Measurements from ENCODE around the gene PLA2G2C. TPM values are rescaled to one million over a fixed set of nuclear protein-coding genes. Genes with fewer than 3 reads are reported as not detected.

The PLA2G2C gene
- total and polyA plus RNA-seq, 2 donors: not detected

DNA sequence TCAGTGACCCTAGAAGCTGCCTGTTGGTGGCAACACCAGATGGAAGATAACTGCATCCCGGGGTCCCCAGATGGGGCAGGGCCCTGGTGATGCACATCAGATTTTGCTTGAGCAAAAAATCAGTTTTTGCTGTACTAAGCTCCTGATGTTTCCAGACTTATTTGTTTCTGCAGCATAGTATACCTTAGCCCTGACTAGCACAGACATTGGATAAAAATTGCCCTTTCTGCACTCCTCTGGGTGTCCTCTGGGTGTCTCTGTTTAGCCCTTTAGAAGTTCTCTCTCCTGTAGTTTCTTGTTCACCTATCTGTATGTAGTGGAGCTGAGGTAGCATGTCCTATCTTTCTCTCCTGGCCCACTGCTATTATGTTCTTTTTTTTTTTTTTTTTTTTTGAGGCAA, 30.3 kb upstream of the PLA2G2C start:
- H3K4me1 ChIP-seq (ENCODE audit: insufficient read depth): no peaks in the 10 kb centered on the region
- WGBS: 88% methylated on average over 1 of the region's 1 CpG
- H3K36me3 ChIP-seq (ENCODE audit: insufficient read depth): no peaks in the 10 kb centered on the region
- H3K27ac ChIP-seq (ENCODE audit: low read depth): no peak overlapping the region
- no peak overlapping the region for H3K4me3 ChIP-seq (ENCODE audit: low read depth, low read length)
- no peak for DNase-seq (ENCODE audit: extremely low spot score)

DNA sequence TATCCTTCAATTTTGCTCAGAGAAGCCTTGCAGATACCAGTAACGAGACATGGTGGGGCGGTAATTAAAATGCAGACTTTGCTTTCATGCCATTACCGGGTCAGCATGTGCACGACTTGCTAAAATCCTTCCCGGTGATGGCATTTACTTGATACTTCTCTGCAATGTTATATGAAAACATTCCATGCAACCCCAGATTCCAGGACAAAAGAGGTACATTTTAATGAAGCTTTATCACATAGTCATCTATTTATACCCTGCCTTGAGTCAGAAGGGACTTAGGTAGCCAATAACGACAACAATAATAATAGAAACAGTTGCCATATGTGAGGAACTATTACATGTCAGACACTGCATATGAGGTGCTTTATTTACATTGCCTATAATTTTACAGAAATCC, 29.4 kb upstream of the PLA2G2C start:
- 71% methylated on average over 6 of the region's 6 CpGs for WGBS
- no peaks in the 10 kb centered on the region for H3K36me3 ChIP-seq (ENCODE audit: insufficient read depth)

DNA sequence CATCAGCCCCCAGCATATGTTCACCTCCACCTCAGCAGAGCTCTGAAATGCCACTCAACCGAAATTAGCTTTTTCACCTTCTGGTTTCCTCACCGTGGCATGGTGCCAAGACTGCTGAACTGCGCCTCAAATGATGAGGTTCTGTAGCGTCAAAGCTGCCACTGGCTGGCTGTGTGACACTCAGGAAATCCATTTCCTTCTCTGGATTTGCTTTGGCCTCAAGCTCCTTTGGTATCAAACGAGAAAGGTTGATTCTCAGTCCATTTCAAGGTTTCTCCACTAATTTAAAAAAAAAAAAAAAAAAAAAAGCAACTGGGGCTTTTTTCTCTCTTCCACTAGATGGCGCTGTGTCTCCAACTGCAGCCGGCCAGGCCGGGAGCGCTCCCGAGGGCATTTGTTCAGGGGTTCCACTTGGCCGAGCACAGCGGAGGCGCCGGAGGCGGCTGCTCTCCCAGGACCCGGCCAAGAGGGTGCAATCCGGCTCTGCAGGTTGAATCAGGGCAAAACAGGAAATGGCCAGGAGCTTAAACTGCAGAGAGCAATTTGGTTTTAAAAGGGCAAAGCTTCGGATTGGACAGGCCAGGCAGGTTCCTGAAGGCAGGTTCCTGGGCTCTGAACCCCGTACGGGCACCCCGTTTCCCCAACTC, 26.5 kb upstream of the PLA2G2C start:
- no peak overlapping the region for H3K4me3 ChIP-seq (ENCODE audit: low read depth, low read length)
- H3K27ac ChIP-seq (ENCODE audit: low read depth): no peak overlapping the region
- H3K36me3 ChIP-seq (ENCODE audit: insufficient read depth): no peaks in the 10 kb centered on the region
- no peaks in the 10 kb centered on the region for H3K4me1 ChIP-seq (ENCODE audit: insufficient read depth)
- DNase-seq (ENCODE audit: extremely low spot score): no peak
- 7% methylated on average over 21 of the region's 21 CpGs for WGBS

More for the DNA sequence above, 29.4 kb upstream of the PLA2G2C start:
- Histone ChIP-seq H3K4me3 (ENCODE audit: low read depth, low read length) (no peak overlapping the region), H3K27ac (ENCODE audit: low read depth) (no peak overlapping the region), H3K4me1 (ENCODE audit: insufficient read depth) (no peaks in the 10 kb centered on the region)
- DNase-seq (ENCODE audit: extremely low spot score): no peak

DNA sequence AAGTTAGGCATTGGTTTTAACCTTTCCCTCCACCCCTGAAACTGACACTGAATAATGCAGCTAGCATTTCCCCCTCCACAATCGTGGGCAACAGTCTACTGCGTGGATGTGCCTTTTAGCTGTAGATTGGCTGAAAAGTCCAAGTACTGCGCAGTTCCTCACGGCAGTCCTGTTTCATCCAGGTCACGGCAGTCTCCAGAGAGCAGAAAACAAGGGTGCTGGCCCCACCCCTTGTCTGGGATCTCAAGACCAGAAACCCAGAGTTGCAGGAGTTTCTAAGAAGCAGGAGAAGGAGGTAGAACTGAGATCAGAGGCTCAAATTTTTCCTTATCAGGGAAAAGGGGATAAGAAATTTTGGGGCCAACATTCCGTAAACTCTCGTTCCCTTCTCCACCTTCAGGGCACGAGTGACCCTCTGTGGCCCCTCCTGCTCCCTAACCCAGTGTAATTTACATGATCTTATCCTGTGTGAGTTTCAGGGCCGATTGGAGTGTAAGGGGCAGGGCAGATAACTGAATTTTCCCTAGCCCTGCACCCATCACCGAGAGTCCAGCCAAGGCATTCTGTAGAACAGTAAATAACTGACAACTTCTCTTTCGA, 25.9 kb upstream of the PLA2G2C start:
- no peak for DNase-seq (ENCODE audit: extremely low spot score)
- 59% methylated on average over 11 of the region's 11 CpGs for WGBS
- H3K36me3 ChIP-seq (ENCODE audit: insufficient read depth): no peaks in the 10 kb centered on the region
- H3K4me3 ChIP-seq (ENCODE audit: low read depth, low read length): no peak overlapping the region
- peak overlapping the region; percentile 46 for H3K27ac ChIP-seq (ENCODE audit: low read depth)
- H3K4me1 ChIP-seq (ENCODE audit: insufficient read depth): no peaks in the 10 kb centered on the region

DNA sequence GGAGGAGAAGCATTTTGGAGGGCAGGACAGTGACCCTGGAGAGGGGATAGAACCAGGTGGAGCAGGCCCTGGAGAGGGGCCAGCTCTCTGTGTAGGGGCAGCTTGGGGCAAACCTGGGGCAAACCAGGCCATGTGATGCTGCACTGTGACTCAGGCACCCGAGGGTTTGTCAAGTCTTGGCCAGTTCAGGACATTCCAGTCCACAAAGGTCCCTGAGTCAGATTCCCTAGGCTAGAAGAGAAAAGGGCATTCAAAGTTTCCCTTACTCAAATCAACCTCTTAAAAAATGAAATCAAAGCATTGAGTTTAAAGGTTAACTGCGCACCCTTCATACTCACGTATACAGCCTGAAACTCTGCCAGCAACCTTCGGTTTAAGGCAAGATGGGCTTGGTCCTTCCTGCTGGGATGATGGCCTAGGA, 25.2 kb upstream of the PLA2G2C start:
- H3K36me3 ChIP-seq (ENCODE audit: insufficient read depth): no peaks in the 10 kb centered on the region
- 49% methylated on average over 4 of the region's 4 CpGs for WGBS
- DNase-seq (ENCODE audit: extremely low spot score): no peak
- H3K27ac ChIP-seq (ENCODE audit: low read depth): no peak overlapping the region
- H3K4me1 ChIP-seq (ENCODE audit: insufficient read depth): no peaks in the 10 kb centered on the region
- no peak overlapping the region for H3K4me3 ChIP-seq (ENCODE audit: low read depth, low read length)

DNA sequence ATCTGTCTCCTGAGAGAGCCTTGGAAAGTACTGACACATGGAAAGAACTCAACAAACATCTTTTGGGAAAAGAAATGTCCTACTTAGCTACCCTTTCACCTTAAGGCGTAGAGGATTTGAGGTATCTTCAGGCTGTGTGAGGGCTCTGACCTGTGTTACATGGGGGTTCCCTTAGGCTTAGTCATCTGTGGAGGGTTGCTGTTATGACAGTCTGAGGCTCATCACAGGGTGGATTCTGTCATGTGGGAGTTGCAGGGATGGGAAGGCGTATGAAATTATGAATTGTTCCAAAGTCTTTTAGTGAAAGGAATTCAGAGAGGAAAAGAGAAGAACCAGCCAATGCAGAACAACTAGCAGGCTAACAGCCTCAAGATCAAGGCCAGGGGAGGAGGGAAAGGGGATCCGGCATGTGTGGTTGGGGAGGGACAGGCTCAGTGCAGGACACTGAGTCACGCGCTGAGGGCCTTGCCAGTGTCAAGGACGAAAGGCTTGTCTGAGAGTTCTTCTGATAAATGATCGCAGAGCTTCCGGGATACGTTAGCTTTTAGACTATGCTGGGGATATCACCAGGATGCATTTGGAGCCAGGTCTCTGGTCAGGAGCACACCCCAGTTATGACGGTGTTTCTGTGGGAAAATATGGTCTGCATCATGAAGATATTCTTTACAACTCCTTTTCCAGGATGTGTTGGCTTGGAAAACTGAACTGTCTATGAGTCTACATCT, 24.6 kb upstream of the PLA2G2C start:
- WGBS: 78% methylated on average over 10 of the region's 10 CpGs
- no peak overlapping the region for H3K4me3 ChIP-seq (ENCODE audit: low read depth, low read length)
- no peak for DNase-seq (ENCODE audit: extremely low spot score)
- H3K27ac ChIP-seq (ENCODE audit: low read depth): no peak overlapping the region
- no peaks in the 10 kb centered on the region for H3K4me1 ChIP-seq (ENCODE audit: insufficient read depth)
- H3K36me3 ChIP-seq (ENCODE audit: insufficient read depth): no peaks in the 10 kb centered on the region

DNA sequence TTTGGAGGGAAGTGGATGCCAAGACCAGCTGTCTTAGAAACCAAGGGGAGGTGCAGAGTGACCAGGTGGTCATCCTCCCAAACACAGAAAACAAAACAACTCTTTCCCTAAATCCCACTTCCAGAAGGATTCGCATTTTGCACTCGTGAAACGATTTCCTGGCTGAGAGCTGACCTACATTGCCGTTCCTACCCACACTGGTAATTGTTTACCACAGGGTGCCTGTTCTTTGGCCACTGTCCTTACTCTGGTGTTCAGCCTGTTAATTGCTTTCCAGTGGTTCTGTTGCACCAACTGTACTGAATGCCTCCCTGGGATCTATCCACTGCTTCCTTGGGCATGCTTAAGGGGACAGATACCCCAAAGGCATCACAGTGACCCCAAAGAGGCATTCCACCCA, 23.2 kb upstream of the PLA2G2C start:
- 61% methylated on average over 4 of the region's 4 CpGs for WGBS
- H3K27ac ChIP-seq (ENCODE audit: low read depth): no peak overlapping the region
- H3K4me1 ChIP-seq (ENCODE audit: insufficient read depth): no peaks in the 10 kb centered on the region
- H3K4me3 ChIP-seq (ENCODE audit: low read depth, low read length): no peak overlapping the region
- no peak for DNase-seq (ENCODE audit: extremely low spot score)
- no peaks in the 10 kb centered on the region for H3K36me3 ChIP-seq (ENCODE audit: insufficient read depth)

DNA sequence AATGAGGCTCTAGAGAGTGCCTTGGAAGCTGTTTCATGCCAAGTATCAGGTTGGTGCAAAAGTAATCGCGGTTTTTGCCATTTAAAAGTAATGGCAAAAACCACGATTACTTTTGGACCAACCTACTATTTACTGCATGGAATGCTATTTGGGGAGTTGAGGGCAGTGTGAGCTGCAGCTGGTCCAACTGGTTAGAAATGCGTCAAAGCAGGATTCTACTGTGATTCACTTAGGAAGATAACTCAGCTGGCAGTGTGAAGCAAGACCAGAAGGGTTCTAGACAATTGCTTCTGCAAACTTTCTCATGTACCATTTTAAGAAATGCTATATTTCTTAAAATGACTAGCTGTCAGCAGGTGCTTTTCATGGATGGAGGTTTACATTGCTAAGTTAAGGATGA, 21.2 kb upstream of the PLA2G2C start:
- no peak overlapping the region for H3K27ac ChIP-seq (ENCODE audit: low read depth)
- H3K36me3 ChIP-seq (ENCODE audit: insufficient read depth): no peaks in the 10 kb centered on the region
- DNase-seq (ENCODE audit: extremely low spot score): no peak
- H3K4me1 ChIP-seq (ENCODE audit: insufficient read depth): no peaks in the 10 kb centered on the region
- no peak overlapping the region for H3K4me3 ChIP-seq (ENCODE audit: low read depth, low read length)
- 71% methylated on average over 4 of the region's 4 CpGs for WGBS

DNA sequence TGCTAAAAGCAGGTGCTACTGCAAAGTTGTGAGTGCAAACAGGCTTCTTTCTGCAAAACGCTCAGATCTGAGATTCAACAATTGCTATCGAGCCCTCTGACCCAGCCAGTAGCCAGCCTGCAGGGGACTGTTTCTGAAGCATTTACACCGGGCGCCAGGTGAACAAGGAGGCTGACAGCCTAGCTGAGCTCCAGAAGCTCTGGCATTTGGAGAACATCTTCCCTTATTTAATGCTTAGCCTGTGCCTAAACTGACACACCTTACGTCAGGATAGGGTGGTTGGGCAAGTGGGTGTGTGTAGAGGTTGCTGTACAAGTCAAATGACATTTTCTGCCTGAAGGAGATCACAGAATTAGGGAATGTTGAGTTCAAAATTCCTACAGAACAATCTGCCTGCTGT, 15.8 kb upstream of the PLA2G2C start:
- no peak overlapping the region for H3K4me3 ChIP-seq (ENCODE audit: low read depth, low read length)
- H3K36me3 ChIP-seq (ENCODE audit: insufficient read depth): no peaks in the 10 kb centered on the region
- no peaks in the 10 kb centered on the region for H3K4me1 ChIP-seq (ENCODE audit: insufficient read depth)
- no peak overlapping the region for H3K27ac ChIP-seq (ENCODE audit: low read depth)
- WGBS: 86% methylated on average over 5 of the region's 5 CpGs
- DNase-seq (ENCODE audit: extremely low spot score): no peak

DNA sequence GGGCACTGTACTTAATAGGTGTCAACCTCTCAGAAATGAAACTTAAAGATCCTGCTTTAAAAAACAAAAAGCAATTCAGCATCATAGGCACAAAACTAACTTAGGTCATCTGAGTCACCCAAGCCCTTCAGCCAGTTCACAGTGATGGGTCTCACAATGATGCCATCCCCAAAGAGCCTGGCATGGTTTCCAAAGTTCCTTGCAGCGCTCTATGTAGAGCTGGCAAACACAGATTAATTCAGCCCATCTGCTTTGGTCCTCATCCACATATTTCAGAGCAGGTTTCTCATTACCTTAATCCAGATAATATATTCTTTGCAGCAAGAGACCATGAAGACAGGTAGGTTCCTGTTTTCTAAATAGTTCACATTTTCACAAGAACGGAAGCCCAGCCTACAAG, 14.6 kb upstream of the PLA2G2C start:
- Histone ChIP-seq H3K36me3 (ENCODE audit: insufficient read depth) (no peaks in the 10 kb centered on the region), H3K27ac (ENCODE audit: low read depth) (no peak overlapping the region), H3K4me1 (ENCODE audit: insufficient read depth) (no peaks in the 10 kb centered on the region), H3K4me3 (ENCODE audit: low read depth, low read length) (no peak overlapping the region)
- no peak for DNase-seq (ENCODE audit: extremely low spot score)
- WGBS: 83% methylated on average over 2 of the region's 2 CpGs

DNA sequence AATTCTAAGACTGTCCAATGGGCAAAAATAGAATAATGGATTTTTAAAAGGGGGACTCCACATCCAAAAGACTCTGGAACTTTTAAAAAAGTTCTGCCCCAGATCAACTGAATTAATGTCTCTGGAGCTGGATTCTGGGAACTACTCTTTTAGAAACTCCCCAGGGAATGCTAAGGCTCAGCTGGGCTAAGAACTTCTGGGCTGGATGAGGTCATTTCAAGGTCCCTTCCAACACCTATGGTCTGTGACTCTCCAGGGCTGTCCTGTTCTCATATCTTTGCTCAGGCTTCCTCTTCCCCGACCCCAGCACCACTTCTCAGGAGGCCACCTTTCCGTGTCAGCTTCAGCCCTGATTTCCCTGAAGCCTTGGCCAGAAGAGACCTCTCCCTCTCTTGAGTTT, 13.5 kb upstream of the PLA2G2C start:
- Histone ChIP-seq H3K4me3 (ENCODE audit: low read depth, low read length) (no peak overlapping the region), H3K27ac (ENCODE audit: low read depth) (no peak overlapping the region), H3K4me1 (ENCODE audit: insufficient read depth) (peaks cover 2% of the 10 kb centered on the region), H3K36me3 (ENCODE audit: insufficient read depth) (no peaks in the 10 kb centered on the region)
- WGBS: 65% methylated on average over 2 of the region's 2 CpGs
- DNase-seq (ENCODE audit: extremely low spot score): no peak

DNA sequence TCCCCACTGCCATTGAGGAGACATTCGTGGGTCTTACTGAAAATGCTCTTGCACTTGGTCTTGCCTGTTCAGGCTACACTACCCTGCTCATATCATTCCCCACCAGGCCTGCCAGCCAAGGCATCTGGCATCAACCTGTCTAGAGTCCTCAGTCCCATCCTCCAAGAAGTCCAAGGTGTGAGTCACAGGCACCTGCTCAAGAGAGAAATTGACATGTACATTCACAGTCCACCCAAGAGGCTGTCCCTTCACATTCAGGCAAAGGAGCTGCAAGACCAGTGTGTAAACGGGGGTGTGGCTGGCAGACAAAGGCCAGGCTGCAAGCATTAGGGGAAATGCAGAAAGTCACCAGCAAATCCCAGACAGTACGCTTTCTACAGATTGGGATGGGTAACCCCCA, 13.1 kb upstream of the PLA2G2C start:
- H3K27ac ChIP-seq (ENCODE audit: low read depth): no peak overlapping the region
- WGBS: 46% methylated on average over 3 of the region's 3 CpGs
- DNase-seq (ENCODE audit: extremely low spot score): no peak
- no peaks in the 10 kb centered on the region for H3K36me3 ChIP-seq (ENCODE audit: insufficient read depth)
- H3K4me3 ChIP-seq (ENCODE audit: low read depth, low read length): no peak overlapping the region
- peaks cover 2% of the 10 kb centered on the region for H3K4me1 ChIP-seq (ENCODE audit: insufficient read depth)

DNA sequence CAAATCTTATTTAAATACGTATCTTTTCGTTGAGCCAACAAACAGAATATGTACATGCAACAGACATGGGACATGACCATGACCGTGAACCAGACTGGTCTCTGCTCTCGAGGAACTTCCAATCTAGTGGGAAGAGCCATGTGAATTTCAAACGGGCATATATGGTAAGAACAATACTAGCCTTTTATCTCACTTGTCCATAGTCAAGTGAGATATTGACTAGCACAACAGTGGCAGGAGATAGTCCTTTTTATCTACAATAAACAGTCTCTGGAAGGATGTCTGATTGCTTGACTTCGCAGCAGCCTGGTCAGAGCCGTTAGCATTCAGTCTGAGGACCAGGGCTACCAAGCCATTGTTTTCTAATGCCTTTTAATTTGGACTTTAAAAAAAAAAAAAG, 12.6 kb upstream of the PLA2G2C start:
- DNase-seq (ENCODE audit: extremely low spot score): no peak
- Histone ChIP-seq H3K36me3 (ENCODE audit: insufficient read depth) (no peaks in the 10 kb centered on the region), H3K27ac (ENCODE audit: low read depth) (no peak overlapping the region), H3K4me1 (ENCODE audit: insufficient read depth) (peaks cover 2% of the 10 kb centered on the region), H3K4me3 (ENCODE audit: low read depth, low read length) (no peak overlapping the region)
- 72% methylated on average over 7 of the region's 7 CpGs for WGBS

DNA sequence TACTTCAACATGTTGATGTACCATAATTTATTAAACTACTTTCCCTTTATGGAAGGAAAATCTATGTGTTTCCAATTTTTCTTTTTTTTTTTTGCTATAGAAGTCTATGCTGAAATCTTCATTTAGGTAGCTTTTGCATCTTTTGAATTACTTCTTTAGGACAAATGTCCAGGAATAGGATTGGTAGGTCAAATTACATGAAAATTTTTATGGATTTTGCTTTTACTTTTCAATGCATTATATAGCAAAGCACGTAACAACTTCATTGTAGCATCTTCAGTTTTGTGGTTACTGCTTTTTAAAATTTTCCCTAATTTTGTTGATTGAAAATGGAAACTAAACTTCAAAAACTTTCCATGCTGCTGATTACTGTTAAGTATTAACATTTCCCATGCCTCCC, 12.0 kb upstream of the PLA2G2C start:
- 90% methylated on average over 1 of the region's 1 CpG for WGBS
- no peak overlapping the region for H3K4me3 ChIP-seq (ENCODE audit: low read depth, low read length)
- H3K4me1 ChIP-seq (ENCODE audit: insufficient read depth): peaks cover 2% of the 10 kb centered on the region
- DNase-seq (ENCODE audit: extremely low spot score): no peak
- H3K27ac ChIP-seq (ENCODE audit: low read depth): no peak overlapping the region
- no peaks in the 10 kb centered on the region for H3K36me3 ChIP-seq (ENCODE audit: insufficient read depth)

Measured in urinary bladder (tissue), 4 donors.